Superior temporal gyrus (tissue), 1 donor: ENCODE measurements around the gene COL6A3.

Source experiments
- DNase-seq: peaks from one replicate; pipeline ENCODE4 v3.0.0-alpha.2; 2016; ENCODE audit errors: extremely low spot score

Gene COL6A3

DNA sequence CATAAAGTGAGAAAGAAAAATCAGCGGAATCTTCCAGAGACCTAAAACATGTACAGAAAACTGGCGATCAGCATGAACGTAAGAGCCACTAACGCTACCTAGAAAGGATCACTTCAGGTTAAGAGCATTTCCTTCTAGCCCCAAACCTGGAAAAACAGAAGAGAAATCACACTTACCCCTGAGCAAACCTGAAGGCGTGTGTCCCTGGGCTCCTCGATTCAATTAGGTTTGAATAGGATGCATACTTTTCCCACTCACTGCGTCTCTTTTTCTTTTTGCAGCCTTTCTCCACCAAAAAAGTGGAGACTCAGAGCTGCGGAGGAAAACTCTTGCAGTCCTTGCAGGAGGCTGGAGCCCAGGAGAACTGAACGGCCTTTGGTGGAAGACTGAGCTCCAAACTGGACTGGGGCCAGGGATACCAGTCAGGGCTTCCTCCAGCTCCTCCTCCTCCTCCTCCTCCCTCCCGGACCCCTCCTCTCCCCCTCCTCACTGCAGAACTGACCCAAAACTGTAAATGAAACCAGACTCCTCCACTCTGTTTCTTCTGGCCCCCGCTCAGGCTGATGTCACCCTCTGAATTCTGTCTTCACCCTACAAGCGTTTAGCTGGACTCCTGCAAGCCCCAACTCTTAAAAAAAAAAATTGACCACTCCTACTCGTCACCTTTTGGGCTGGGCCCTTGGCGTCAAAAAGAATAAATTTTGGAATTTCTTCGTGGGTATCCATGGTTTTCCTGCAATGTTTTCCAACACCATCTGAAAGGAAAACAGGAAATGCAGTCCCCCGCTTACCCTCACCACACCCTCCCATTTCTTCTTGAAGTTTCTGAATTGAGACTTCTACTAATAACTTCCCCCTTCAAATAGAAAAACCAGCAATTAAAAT is at the start of gene COL6A3:
Gene COL6A3, minus strand, starts transcription at position 388 of the 885 bp plus-strand sequence. CDS start 17,347 bp downstream, outside the sequence.
- no peak for DNase-seq

GRCh38 chr2:237459741-237460174 is 45.8 kb upstream of the COL6A3 start:
- DNase-seq: no peak

DNA sequence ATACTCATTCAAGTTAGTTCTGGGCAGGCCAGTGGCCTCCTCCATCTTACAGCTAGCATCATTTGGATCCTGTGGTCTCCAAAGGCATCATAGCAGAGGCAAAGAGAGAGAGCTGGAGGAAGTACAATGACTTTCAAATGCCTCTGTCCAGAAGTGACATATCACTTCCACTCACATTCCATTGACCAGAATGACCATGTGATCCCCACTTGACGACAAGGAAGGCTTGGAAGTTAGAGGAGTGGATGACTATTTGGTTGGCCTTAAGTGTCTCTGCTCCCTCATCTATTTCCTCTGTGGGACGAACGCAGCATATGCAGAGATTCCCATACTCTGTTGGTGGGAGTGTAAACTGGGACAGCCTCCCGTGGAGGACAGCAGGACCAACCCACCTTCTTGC is 45.3 kb upstream of the COL6A3 start:
- no peak for DNase-seq

GRCh38 chr2:237458519-237458918 is 44.6 kb upstream of the COL6A3 start:
- no peak for DNase-seq

GRCh38 chr2:237457388-237457941 is 43.5 kb upstream of the COL6A3 start:
- DNase-seq: no peak

DNA sequence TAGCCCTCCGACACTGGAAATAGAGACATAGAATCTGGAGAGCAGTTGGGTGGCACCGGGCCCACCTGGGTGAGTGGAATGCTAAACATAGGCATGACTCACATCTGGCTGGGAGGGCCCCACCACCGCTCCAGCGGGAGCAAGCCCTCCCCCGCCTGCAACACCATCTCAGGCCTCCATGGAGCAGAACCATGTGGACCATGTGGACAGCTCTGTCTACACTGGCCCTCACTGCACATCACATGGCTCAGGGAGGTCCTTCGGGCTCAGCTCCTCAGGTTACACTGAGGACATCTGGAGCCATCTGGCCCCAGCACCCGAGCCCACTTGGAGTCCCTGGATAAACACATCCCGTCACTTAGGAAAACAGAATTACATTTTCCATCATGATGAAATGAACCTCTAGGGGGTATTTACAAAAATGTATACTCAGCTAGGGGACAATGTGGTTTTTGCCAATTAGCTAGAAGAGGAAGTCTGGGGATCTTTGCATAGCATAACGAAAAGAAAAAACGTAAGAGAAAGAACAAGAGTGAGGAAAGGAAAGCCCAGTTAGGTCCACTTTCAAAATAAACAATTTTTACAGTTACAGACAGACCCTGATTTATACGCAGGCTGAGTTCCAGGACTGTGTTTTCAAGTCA is 42.4 kb upstream of the COL6A3 start:
- DNase-seq: no peak

- no peak for DNase-seq
These were observed 41.8 kb upstream of the COL6A3 start for GRCh38 chr2:237455764-237456163.

DNA sequence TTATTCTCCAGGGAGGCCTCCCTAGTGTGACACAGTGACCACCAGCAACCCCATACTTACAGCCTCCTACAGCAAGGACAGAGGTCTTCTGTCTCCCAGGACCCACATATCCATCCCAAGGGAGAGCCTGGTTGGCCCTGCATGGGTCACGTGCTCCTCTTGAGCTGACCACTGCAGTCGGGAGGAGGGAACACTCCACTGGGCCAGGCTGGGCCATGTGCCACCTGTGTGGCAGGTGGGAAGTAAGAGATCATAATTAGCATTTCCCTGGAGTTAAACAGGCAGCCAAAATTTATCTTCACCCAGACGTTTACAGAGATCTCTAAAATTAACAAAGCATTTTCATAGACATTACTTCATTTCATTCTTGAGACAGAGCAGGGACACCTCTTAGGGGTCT is 39.7 kb upstream of the COL6A3 start:
- no peak for DNase-seq

DNA sequence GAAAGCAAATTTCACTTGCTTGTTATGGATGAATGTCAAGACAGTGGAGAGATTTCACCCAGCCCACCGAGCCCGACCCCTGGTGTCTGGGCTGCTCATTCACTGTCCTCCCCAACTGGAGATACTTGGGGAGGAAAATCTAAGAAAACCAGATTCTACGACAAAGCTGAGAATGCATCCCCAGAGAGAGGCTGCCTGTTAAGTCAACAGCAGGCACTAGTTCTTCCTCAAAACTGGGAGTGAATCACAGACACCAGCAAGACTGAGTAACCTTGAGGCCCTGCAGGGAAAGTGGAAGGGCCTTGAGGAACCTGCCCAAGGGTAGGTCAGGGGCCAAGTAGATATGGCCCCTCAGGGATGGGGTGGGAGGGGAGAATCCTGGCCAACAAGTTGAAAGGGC is 38.9 kb upstream of the COL6A3 start:
- DNase-seq: no peak

DNA sequence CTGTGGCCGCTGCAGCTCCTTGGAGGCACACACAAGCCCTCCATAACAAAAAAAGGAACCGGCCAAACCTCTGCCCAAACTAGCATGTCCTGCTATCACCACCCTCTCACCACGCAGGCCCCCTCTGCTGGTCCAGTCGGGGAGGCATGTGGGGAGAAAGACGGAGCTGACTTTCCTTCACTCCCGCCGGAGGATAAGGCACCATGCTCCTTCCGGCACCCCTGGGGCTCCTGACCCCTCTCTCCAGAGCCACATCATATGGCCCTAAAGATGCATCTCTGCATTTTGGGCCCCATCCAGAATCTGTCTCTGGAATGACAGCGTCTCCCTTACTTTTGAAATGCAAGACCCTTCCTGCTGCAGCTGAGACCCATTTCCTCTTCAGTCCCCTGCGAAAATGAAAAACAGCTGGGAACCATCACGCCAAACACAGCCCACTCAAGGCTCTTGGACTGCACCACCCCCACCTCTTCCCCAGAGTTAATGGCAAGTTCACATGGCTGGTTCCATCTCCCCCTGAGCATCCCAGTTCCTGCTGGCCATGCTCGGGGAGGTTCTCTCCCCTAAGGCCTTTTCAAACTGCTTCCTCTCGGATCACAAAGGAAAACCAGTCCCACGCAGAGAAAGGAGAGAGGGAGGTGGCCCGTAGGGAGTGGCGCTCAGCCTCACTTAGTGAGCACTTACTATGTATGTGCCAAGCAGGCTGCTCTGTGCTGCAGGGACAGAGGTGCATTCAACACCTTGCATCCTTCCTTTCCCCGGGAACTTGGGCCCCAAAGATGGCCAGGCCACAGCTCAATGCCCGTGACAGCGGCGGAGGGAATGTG is 37.9 kb upstream of the COL6A3 start:
- no peak for DNase-seq

DNA sequence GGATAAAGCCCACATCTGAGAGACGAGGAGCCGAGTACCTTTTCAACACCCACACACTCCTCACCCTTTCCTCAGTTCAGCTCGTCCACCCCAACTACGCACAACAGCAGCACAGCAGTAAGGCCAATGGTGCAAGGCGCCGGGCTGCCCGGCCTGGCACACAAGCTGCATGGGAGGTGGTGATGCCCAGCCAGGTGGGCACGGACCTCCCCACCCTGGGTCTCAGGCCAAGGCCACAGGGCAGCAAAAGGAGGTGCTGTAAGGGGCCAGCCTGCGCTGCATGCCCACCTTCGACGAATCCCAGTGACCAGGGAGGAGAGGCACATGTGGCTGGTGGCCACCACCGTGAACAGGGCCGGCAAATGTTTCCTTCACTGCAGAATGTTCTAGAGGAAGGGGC is 36.6 kb upstream of the COL6A3 start:
- no peak for DNase-seq

DNA sequence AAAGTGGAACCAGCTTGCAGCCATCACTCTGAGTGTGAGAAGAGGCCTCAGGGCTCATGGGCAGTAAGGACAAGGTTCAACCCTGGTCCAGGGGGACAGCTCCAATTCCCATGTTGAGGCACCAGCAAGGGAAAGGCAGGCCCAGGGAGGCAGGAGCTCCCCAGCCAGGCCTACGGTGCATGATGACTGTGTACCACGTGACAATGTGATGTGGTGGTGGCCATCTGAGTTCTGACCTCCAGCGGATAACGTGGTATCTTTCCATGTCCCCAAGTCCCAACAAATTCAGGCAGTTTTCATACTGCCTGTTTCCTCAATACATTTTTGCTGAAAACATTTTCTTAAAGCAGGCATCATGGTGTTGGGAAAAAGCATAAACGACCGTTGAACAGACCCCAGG is 36.1 kb upstream of the COL6A3 start:
- DNase-seq: no peak

GRCh38 chr2:237449193-237449881 is 35.4 kb upstream of the COL6A3 start:
- DNase-seq: peak; percentile 63

DNA sequence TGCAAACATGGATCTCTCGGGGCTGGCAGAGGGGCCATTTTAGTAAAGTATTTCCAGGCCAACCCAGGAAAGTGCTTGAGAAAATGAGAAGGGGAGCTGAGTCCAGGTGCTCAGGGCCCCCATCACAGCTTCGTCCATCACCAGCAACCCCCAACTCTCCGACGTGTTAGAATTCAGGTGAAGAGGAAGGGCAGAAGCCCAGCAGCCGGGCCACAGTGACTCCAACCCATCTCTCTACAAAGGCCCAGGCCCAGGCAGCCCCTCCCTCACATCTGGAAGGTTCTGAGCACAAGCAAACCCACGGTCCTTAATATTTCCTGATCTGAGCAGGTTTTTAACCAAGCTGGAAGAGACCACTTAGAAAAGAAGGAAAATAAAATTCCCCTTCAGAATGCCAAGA is 34.7 kb upstream of the COL6A3 start:
- DNase-seq: no peak

DNA sequence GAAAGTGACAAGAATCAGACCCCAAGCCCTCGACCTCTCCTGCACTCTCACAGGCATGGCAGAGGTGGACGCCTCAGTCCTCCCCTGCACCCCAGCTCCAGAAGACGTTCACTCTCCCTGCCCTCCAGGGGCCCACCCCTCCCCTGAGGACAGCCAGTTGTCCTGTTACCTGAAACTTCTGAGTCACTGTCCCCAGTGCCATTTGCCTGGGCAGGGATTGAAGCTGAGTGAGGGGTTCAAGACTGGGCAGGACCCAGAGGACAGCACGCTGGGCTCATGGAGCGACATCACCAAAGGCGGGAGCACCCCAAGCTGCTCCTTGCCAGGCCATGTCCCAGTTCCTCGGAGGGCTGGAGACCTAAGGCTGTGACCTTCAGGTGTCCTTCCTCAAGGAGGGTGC is 34.2 kb upstream of the COL6A3 start:
- no peak for DNase-seq

- no peak for DNase-seq
These were observed 33.5 kb upstream of the COL6A3 start for GRCh38 chr2:237447496-237447895.

GRCh38 chr2:237446338-237446665 is 32.3 kb upstream of the COL6A3 start:
- DNase-seq: no peak

GRCh38 chr2:237445611-237446337 is 31.8 kb upstream of the COL6A3 start:
- no peak for DNase-seq

DNA sequence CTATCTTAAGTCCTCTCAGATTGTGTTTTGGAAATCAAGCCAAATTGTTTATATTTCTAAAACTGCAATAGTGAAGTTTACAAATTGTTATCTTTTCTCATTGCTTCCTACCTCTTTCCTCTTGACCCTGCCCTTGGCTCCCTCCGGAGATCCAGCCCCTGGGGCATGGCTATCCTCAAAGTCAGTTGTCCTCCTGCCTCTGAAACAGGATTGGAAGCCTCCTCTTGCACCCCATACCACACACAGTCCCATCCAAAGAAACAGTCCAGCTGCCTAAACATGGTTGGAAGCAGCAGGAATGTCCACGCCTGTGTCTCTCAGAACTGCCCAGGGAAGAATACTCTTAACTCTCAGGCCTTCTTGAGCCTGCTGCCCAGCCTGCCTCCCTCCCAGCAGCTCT is 30.1 kb upstream of the COL6A3 start:
- DNase-seq: no peak

GRCh38 chr2:237441605-237442274 is 27.8 kb upstream of the COL6A3 start:
- DNase-seq: peak; percentile 52
